H1 (cell line): Measurements from ENCODE around the gene ALS2CL. TPM values are rescaled to one million over a fixed set of nuclear protein-coding genes. Genes with fewer than 3 reads are reported as not detected.

ENCODE experiments used
- CTCF ChIA-PET: fragments of 300-600 bp; sonication (Branson Sonifier 250); formaldehyde crosslinking; loops from one replicate; lab custom pipeline; 2021; ENCODE audit not compliant: partially characterized antibody; lab: Charles Lee
- POLR2A ChIA-PET: fragments of 300-600 bp; sonication (Branson Sonifier 250); formaldehyde crosslinking; loops from one replicate; lab custom pipeline; 2021; ENCODE audit warnings: inconsistent platforms; ENCODE audit not compliant: partially characterized antibody; lab: Charles Lee
- DNase-seq, 2 experiments: peaks; one replicate each; pipeline versions ENCODE4 v3.0.0 to v3.0.0-alpha.2; 2010 to 2022; ENCODE audit warnings: low spot score in 2 of 2, low read depth in 1 of 2, mixed read lengths in 1 of 2
- FAIRE-seq: peaks from 2 replicates; lab custom pipeline; 2011; peaks lifted over from hg19 to GRCh38; lab: Jason Lieb, UNC
- H2AFZ ChIP-seq: 2 replicates; pipeline ENCODE4 v1.8.1; 2012; ENCODE audit warnings: low read length, inconsistent platforms
- H2AK5ac ChIP-seq: 2 replicates; pipeline ENCODE4 v1.6.1; 2013; ENCODE audit warnings: low read depth, low read length
- H2BK120ac ChIP-seq: replicated peaks from 2 replicates; pipeline ENCODE3; 2013; ENCODE audit warnings: low read depth, low read length, inconsistent platforms
- H2BK12ac ChIP-seq: 2 replicates; pipeline ENCODE4 v1.6.1; 2013; ENCODE audit warnings: low read depth, low read length
- H2BK15ac ChIP-seq: 2 replicates; pipeline ENCODE4 v1.6.1; 2013; ENCODE audit warnings: low read length
- H2BK20ac ChIP-seq: 2 replicates; pipeline ENCODE4 v1.6.1; 2013; ENCODE audit warnings: low read length
- H2BK5ac ChIP-seq: 2 replicates; pipeline ENCODE4 v1.6.1; 2013; ENCODE audit warnings: low read depth, low read length
- H3K14ac ChIP-seq: 2 replicates; pipeline ENCODE4 v1.6.1; 2013; ENCODE audit warnings: inconsistent platforms; ENCODE audit not compliant: insufficient read length
- H3K18ac ChIP-seq: 2 replicates; pipeline ENCODE4 v1.6.1; 2013; ENCODE audit warnings: low read length; ENCODE audit errors: extremely low read depth
- H3K23ac ChIP-seq: 2 replicates; pipeline ENCODE4 v1.6.1; 2013; ENCODE audit warnings: inconsistent platforms; ENCODE audit not compliant: insufficient read length
- H3K23me2 ChIP-seq: 2 replicates; pipeline ENCODE4 v1.6.1; 2013; ENCODE audit warnings: low read depth, low read length
- H3K27ac ChIP-seq: 2 replicates; pipeline ENCODE4 v1.6.1; 2011; ENCODE audit warnings: low read depth, low read length, inconsistent platforms
- H3K27me3 ChIP-seq, 4 experiments: replicated peaks in 1 of 4; 1 replicate in 1 of 4; 2 replicates in 3 of 4; pipeline versions ENCODE4 v1.6.1 to v1.8.1; 2011 to 2013; ENCODE audit warnings: low read length in 3 of 4, mild to moderate bottlenecking in 3 of 4, inconsistent platforms in 2 of 4, mixed read lengths in 2 of 4, moderate library complexity in 1 of 4; ENCODE audit not compliant: control insufficient read depth in 3 of 4, insufficient read depth in 3 of 4; ENCODE audit errors: extremely low read depth in 1 of 4
- H3K36me3 ChIP-seq, 4 experiments: 2 replicates each; pipeline versions ENCODE4 v1.6.1 to v1.8.1; 2011 to 2013; ENCODE audit warnings: mild to moderate bottlenecking in 4 of 4, low read length in 3 of 4, moderate library complexity in 2 of 4, control low read depth in 1 of 4, inconsistent platforms in 1 of 4; ENCODE audit not compliant: insufficient read depth in 4 of 4, control insufficient read depth in 2 of 4
- H3K4ac ChIP-seq: replicated peaks from 2 replicates; pipeline ENCODE3; 2013; ENCODE audit warnings: low read length, low read depth, mixed read lengths, inconsistent platforms; ENCODE audit not compliant: insufficient read length
- H3K4me1 ChIP-seq, 4 experiments: replicated peaks in 1 of 4; 1 replicate in 1 of 4; 2 replicates in 3 of 4; pipeline versions ENCODE4 v1.6.1 to v1.8.1; 2011 to 2013; ENCODE audit warnings: low read length in 3 of 4, inconsistent platforms in 2 of 4, mixed read lengths in 1 of 4; ENCODE audit not compliant: insufficient read depth in 4 of 4, control insufficient read depth in 3 of 4
- H3K4me2 ChIP-seq, 2 experiments: 2 replicates each; pipeline versions ENCODE4 v1.6.1 to v1.8.1; 2011 to 2013; ENCODE audit warnings: low read depth in 2 of 2, low read length in 2 of 2, control low read depth in 1 of 2, inconsistent platforms in 1 of 2, mild to moderate bottlenecking in 1 of 2; ENCODE audit not compliant: insufficient read depth in 1 of 2
- H3K4me3 ChIP-seq, 4 experiments: fragments of 200-600, 300-600 bp in 1 of 4; sonication (generic), shearing (Covaris generic), sonication (Bioruptor Twin) in 1 of 4; 2 replicates each; pipeline versions ENCODE4 v1.5.1 to v1.8.1; 2011 to 2016; ENCODE audit warnings: low read length in 4 of 4, low read depth in 3 of 4, control low read depth in 2 of 4, inconsistent platforms in 2 of 4, mild to moderate bottlenecking in 2 of 4, mixed read lengths in 1 of 4, moderate library complexity in 1 of 4; ENCODE audit not compliant: insufficient read depth in 2 of 4; ENCODE audit errors: extremely low read depth in 1 of 4
- H3K56ac ChIP-seq: replicated peaks from 2 replicates; pipeline ENCODE3; 2013; ENCODE audit warnings: low read depth, mild to moderate bottlenecking, mixed read lengths, low read length, inconsistent platforms; ENCODE audit not compliant: insufficient read length
- H3K79me1 ChIP-seq: 2 replicates; pipeline ENCODE4 v1.6.1; 2013; ENCODE audit warnings: low read depth, low read length, control low read depth
- H3K79me2 ChIP-seq, 2 experiments: 2 replicates each; pipeline versions ENCODE4 v1.6.1 to v1.8.1; 2012 to 2013; ENCODE audit warnings: low read length in 2 of 2, mild to moderate bottlenecking in 2 of 2, inconsistent platforms in 1 of 2; ENCODE audit not compliant: insufficient read depth in 2 of 2, control insufficient read depth in 1 of 2
- H3K9ac ChIP-seq, 4 experiments: replicated peaks in 1 of 4; 1 replicate in 1 of 4; 2 replicates in 3 of 4; pipeline versions ENCODE4 v1.6.1 to v1.8.1; 2011 to 2013; ENCODE audit warnings: low read depth in 3 of 4, low read length in 3 of 4, control low read depth in 2 of 4, mild to moderate bottlenecking in 2 of 4, moderate library complexity in 2 of 4, inconsistent platforms in 1 of 4; ENCODE audit errors: extremely low read depth in 1 of 4
- H3K9me3 ChIP-seq, 2 experiments: 2 replicates each; pipeline versions ENCODE4 v1.6.1 to v1.8.1; 2012 to 2013; ENCODE audit warnings: mild to moderate bottlenecking in 2 of 2, moderate library complexity in 2 of 2, control low read depth in 1 of 2, inconsistent platforms in 1 of 2, low read depth in 1 of 2, low read length in 1 of 2, mixed read lengths in 1 of 2; ENCODE audit not compliant: insufficient read depth in 2 of 2
- H4K20me1 ChIP-seq, 2 experiments: replicated peaks in 1 of 2; 2 replicates each; pipeline versions ENCODE3 to v1.8.1; 2011 to 2013; ENCODE audit warnings: inconsistent platforms in 2 of 2, low read length in 2 of 2, mild to moderate bottlenecking in 1 of 2; ENCODE audit not compliant: insufficient read depth in 2 of 2, control insufficient read depth in 1 of 2
- H4K5ac ChIP-seq: 2 replicates; pipeline ENCODE4 v1.6.1; 2013; ENCODE audit warnings: low read length, low read depth, mixed read lengths, inconsistent platforms; ENCODE audit not compliant: insufficient read length
- H4K8ac ChIP-seq: 2 replicates; pipeline ENCODE4 v1.8.0; 2013; ENCODE audit warnings: mild to moderate bottlenecking, moderate library complexity, low read length, inconsistent platforms; ENCODE audit not compliant: insufficient read depth; ENCODE audit errors: extremely low read depth
- H4K91ac ChIP-seq: replicated peaks from 2 replicates; pipeline ENCODE3; 2013; ENCODE audit warnings: low read length, mixed read lengths, inconsistent platforms; ENCODE audit not compliant: insufficient read length
- BCL11A ChIP-seq, 2 experiments: IDR thresholded peaks; one replicate each; pipeline ENCODE4 v1.6.1; 2011; ENCODE audit warnings: low read depth in 2 of 2, low read length in 2 of 2, mild to moderate bottlenecking in 2 of 2
- PHF8 ChIP-seq: fragments of 200-600 bp; sonication (generic); conservative IDR thresholded peaks from 2 replicates; pipeline ENCODE4 v1.7.1; 2012; ENCODE audit warnings: low read depth, mild to moderate bottlenecking, inconsistent platforms, low read length, moderate library complexity
- WGBS, 2 experiments: shearing (Covaris generic) in 1 of 2; methylation state at CpG; one replicate each; pipeline versions ENCODE4 v1.1.6 to v1.1.7; 2013 to 2015; ENCODE audit warnings: low lambda C conversion rate in 2 of 2, mixed read lengths in 2 of 2, inconsistent platforms in 1 of 2, low coverage in 1 of 2, missing lambda C conversion rate in 1 of 2; ENCODE audit not compliant: insufficient replicate concordance in 2 of 2, insufficient coverage in 1 of 2, insufficient read length in 1 of 2; ENCODE audit errors: extremely low coverage in 1 of 2, missing lambda C conversion rate in 1 of 2; 5-methylcytosine and 5-hydroxymethylcytosine counted together
- polyA plus RNA-seq, 7 experiments: library from polyadenylated mRNA; depleted of rRNA in 3 of 7; stranded (reverse) in 5 of 7; unstranded in 2 of 7; fragments of >200 nt in 5 of 7; fragments of 200-250 nt in 2 of 7; gene quantifications; 1 replicate in 5 of 7; 2 replicates in 1 of 7; 4 replicates in 1 of 7; pipeline versions ENCODE4 v1.2.1 to v1.2.3, GENCODE V29; 2011 to 2013; ENCODE audit warnings: missing spikeins in 2 of 7, mixed read lengths in 2 of 7
- total RNA-seq: library from RNA; stranded (reverse); fragmentation: NEBNext Ultra II Directional; extraction: Animal tissue kit (Norgen Biotek cat#: 25700); gene quantifications from 2 replicates; pipeline ENCODE4 v1.2.1, GENCODE V29; 2021

The ALS2CL gene
- total and polyA plus RNA-seq, 2 of the 8 experiments (the other 6 are each of a cell fraction or from before 2014, with no cell fraction given) = 4.8 to 5.4 TPM

- 0 out of 2 replicates have a peak overlapping the region, but pooled peaks have one; percentile 15 for H2BK5ac ChIP-seq
- 85% methylated on average over 19 of the region's 19 CpGs; no CpG with 5 or more reads in 1 of the 2 experiments for WGBS, 2 experiments
- no peak for DNase-seq
Observed at GRCh38 chr3:46705751-46706552, 12.5 kb upstream of the ALS2CL start.

More at GRCh38 chr3:46705751-46706552, 12.5 kb upstream of the ALS2CL start:
- Histone ChIP-seq H3K4me2 (no peak overlapping the region), H3K4me3 (no peak overlapping the region), H3K27me3 (peaks cover 2 to 17% (median 13%) of the 10 kb centered on the region in 4 experiments; a peak in 6 of 7 replicates), H3K9ac (no peak overlapping the region), H3K23ac (no peak overlapping the region), H3K9me3 (no peaks in the 10 kb centered on the region), H3K18ac (no peak overlapping the region), H4K5ac (no peak overlapping the region), H2AK5ac (no peak overlapping the region), H3K79me1 (no peaks in the 10 kb centered on the region), H3K36me3 (no peaks in the 10 kb centered on the region), H2BK15ac (no peak overlapping the region), H3K23me2 (no peaks in the 10 kb centered on the region; the same call in 1 of the 2 replicates), H4K8ac (peak overlapping the region; percentile 57; the same call in 1 of the 2 replicates), H4K20me1 (peaks cover 2 to 4% of the 10 kb centered on the region in 2 experiments), H2BK12ac (peak overlapping the region; percentile 19; the same call in 1 of the 2 replicates), H3K27ac (no peak overlapping the region), H2AFZ (no peak overlapping the region), H3K56ac (no peak overlapping the region), H3K4ac (no peak overlapping the region), H4K91ac (no peak overlapping the region), H2BK120ac (no peak overlapping the region), H3K4me1 (peaks cover 0 to 9% (median under 1%) of the 10 kb centered on the region in 4 experiments; a peak in 2 of 7 replicates), H2BK20ac (no peak overlapping the region), H3K79me2 (no peaks in the 10 kb centered on the region), H3K14ac (no peak overlapping the region)
- POLR2A ChIA-PET = interaction anchor here (0.6 kb wide), 2 partner anchors 143 to 210 kb away, joined by 3 read pairs; no protein-coding TSS in a partner anchor
- TF ChIP-seq PHF8 (no peak), BCL11A (IDR thresholded peaks at IDR 0.05; ENCODE audit: low read depth in 2 of 2, low read length in 2 of 2) (no peak)
- CTCF ChIA-PET = interaction anchor here (0.6 to 6.5 kb wide), 27 partner anchors 8 to 623 kb away, joined by 3 to 91 read pairs (median 4); partner anchors contain the start of genes ALS2CL, PRSS50, PTH1R and RTP3
- no peak for FAIRE-seq
